HEK293 (cell line): ENCODE measurements around the gene FBXO9.

Source experiments
- CTCF ChIA-PET: fragments of 350-600 bp; formaldehyde crosslinking; extraction: SDS; loops from one replicate; lab custom pipeline; 2021; ENCODE audit warnings: antibody characterized with exemption; lab: Yijun Ruan, JAX
- POLR2A ChIA-PET: fragments of 300-600 bp; formaldehyde crosslinking; extraction: SDS; loops from one replicate; lab custom pipeline; 2020; ENCODE audit warnings: antibody characterized with exemption, inconsistent platforms; lab: Yijun Ruan, JAX
- H3K27ac ChIP-seq: fragments of 200-500 bp; sonication (Bioruptor generic); 2 replicates; pipeline ENCODE4 v1.5.1; 2014; ENCODE audit warnings: low read depth, low read length, control low read depth, inconsistent platforms; ENCODE audit errors: extremely low read depth
- H3K36me3 ChIP-seq, 2 experiments: fragments of 200-500 bp in 1 of 2; sonication (Bioruptor generic) in 1 of 2; 1 replicate in 1 of 2; 2 replicates in 1 of 2; pipeline ENCODE4 v1.5.1; 2014 to 2017; ENCODE audit warnings: inconsistent platforms in 2 of 2, low read length in 2 of 2; ENCODE audit not compliant: control insufficient read depth in 2 of 2, insufficient read depth in 1 of 2
- H3K4me1 ChIP-seq: fragments of 200-500 bp; sonication (Bioruptor generic); 2 replicates; pipeline ENCODE4 v1.5.1; 2014; ENCODE audit warnings: mild to moderate bottlenecking, low read length, inconsistent platforms; ENCODE audit not compliant: control insufficient read depth, insufficient read depth
- H3K4me3 ChIP-seq: 2 replicates; pipeline ENCODE4 v1.5.1; 2011; ENCODE audit warnings: low read depth, mild to moderate bottlenecking, control low read depth, low read length, moderate library complexity
- H3K9me3 ChIP-seq: fragments of 200-500 bp; sonication (Bioruptor generic); 2 replicates; pipeline ENCODE4 v1.5.1; 2014; ENCODE audit warnings: low read depth, low read length, inconsistent platforms; ENCODE audit not compliant: control insufficient read depth, insufficient read depth
- BCL11B ChIP-seq: fragments of 450-650 bp; formaldehyde crosslinking; IDR thresholded peaks from 2 replicates; pipeline ENCODE4 v1.5.1; 2016; ENCODE audit warnings: low read depth, missing biosample characterization, missing genetic modification characterization
- EGR2 ChIP-seq: fragments of 450-650 bp; formaldehyde crosslinking; IDR thresholded peaks from 2 replicates; pipeline ENCODE4 v1.5.1; 2016; ENCODE audit warnings: low read depth, missing biosample characterization, missing genetic modification characterization
- GLI2 ChIP-seq: fragments of 450-650 bp; formaldehyde crosslinking; IDR thresholded peaks from 2 replicates; pipeline ENCODE4; 2017; ENCODE audit warnings: missing biosample characterization, missing genetic modification characterization, low read depth, borderline replicate concordance
- KLF8 ChIP-seq: fragments of 450-650 bp; formaldehyde crosslinking; IDR thresholded peaks from 2 replicates; pipeline ENCODE4 v1.5.1; 2016; ENCODE audit warnings: missing biosample characterization, missing genetic modification characterization
- OVOL3 ChIP-seq: fragments of 450-650 bp; formaldehyde crosslinking; IDR thresholded peaks from 2 replicates; pipeline ENCODE4 v1.5.1; 2016; ENCODE audit warnings: missing biosample characterization, missing genetic modification characterization
- PRDM1 ChIP-seq: fragments of 450-650 bp; formaldehyde crosslinking; IDR thresholded peaks from 2 replicates; pipeline ENCODE4; 2016; ENCODE audit warnings: missing biosample characterization, missing genetic modification characterization
- RBAK ChIP-seq: fragments of 450-650 bp; formaldehyde crosslinking; IDR thresholded peaks from 2 replicates; pipeline ENCODE4 v1.5.1; 2016; ENCODE audit warnings: missing biosample characterization, missing genetic modification characterization
- SP3 ChIP-seq: fragments of 450-650 bp; formaldehyde crosslinking; IDR thresholded peaks from 2 replicates; pipeline ENCODE4 v1.5.1; 2016; ENCODE audit warnings: missing biosample characterization, missing genetic modification characterization
- ZFHX2 ChIP-seq: fragments of 450-650 bp; formaldehyde crosslinking; conservative IDR thresholded peaks from 2 replicates; pipeline ENCODE4 v1.5.1; 2016; ENCODE audit warnings: missing biosample characterization, missing genetic modification characterization
- ZNF132 ChIP-seq: fragments of 450-650 bp; formaldehyde crosslinking; IDR thresholded peaks from 2 replicates; pipeline ENCODE4 v1.5.1; 2017; ENCODE audit warnings: missing biosample characterization, missing genetic modification characterization, borderline replicate concordance
- ZNF23 ChIP-seq: fragments of 450-650 bp; formaldehyde crosslinking; IDR thresholded peaks from 2 replicates; pipeline ENCODE4 v1.5.1; 2016; ENCODE audit warnings: missing biosample characterization, missing genetic modification characterization, borderline replicate concordance
- ZNF433 ChIP-seq: fragments of 450-650 bp; formaldehyde crosslinking; IDR thresholded peaks from 2 replicates; pipeline ENCODE4 v1.5.1; 2016; ENCODE audit warnings: missing biosample characterization, missing genetic modification characterization, low read depth
- ZNF473 ChIP-seq: fragments of 450-650 bp; formaldehyde crosslinking; IDR thresholded peaks from 2 replicates; pipeline ENCODE4 v1.5.1; 2017; ENCODE audit warnings: missing biosample characterization, missing genetic modification characterization
- ZNF501 ChIP-seq: fragments of 450-650 bp; formaldehyde crosslinking; IDR thresholded peaks from 2 replicates; pipeline ENCODE4 v1.5.1; 2016; ENCODE audit warnings: missing biosample characterization, missing genetic modification characterization
- ZNF544 ChIP-seq: fragments of 450-650 bp; formaldehyde crosslinking; IDR thresholded peaks from 2 replicates; pipeline ENCODE4 v1.5.0; 2017; ENCODE audit warnings: missing biosample characterization, missing genetic modification characterization
- ZNF623 ChIP-seq: fragments of 450-650 bp; formaldehyde crosslinking; IDR thresholded peaks from 2 replicates; pipeline ENCODE4 v1.5.1; 2016; ENCODE audit warnings: missing biosample characterization, missing genetic modification characterization
- ZNF626 ChIP-seq: fragments of 450-650 bp; sonication (Bioruptor Pico); formaldehyde crosslinking; IDR thresholded peaks from 2 replicates; pipeline ENCODE4 v1.5.1; 2018; ENCODE audit warnings: missing biosample characterization, missing genetic modification characterization, inconsistent platforms
- ZNF654 ChIP-seq: fragments of 450-650 bp; formaldehyde crosslinking; IDR thresholded peaks from 2 replicates; pipeline ENCODE4 v1.5.1; 2016; ENCODE audit warnings: low read depth, missing biosample characterization, missing genetic modification characterization
- ZNF830 ChIP-seq: fragments of 450-650 bp; IDR thresholded peaks from 2 replicates; pipeline ENCODE4 v1.5.0; 2018; ENCODE audit warnings: missing biosample characterization, missing genetic modification characterization, low read depth, mild to moderate bottlenecking, moderate library complexity
- TF ChIP-seq, protein P1 (sequence below): fragments of 450-650 bp; formaldehyde crosslinking; IDR thresholded peaks from 2 replicates; pipeline ENCODE4 v1.5.1; 2016; ENCODE audit warnings: missing biosample characterization, missing genetic modification characterization
- TF ChIP-seq, protein P2 (sequence below): fragments of 450-650 bp; formaldehyde crosslinking; IDR thresholded peaks from 2 replicates; pipeline ENCODE4 v1.5.1; 2016; ENCODE audit warnings: missing biosample characterization, missing genetic modification characterization
- TF ChIP-seq, protein P3 (sequence below): fragments of 450-650 bp; formaldehyde crosslinking; IDR thresholded peaks from 2 replicates; pipeline ENCODE4 v1.5.1; 2016; ENCODE audit warnings: missing biosample characterization, missing genetic modification characterization, low read depth
- TF ChIP-seq, protein P4 (sequence below): fragments of 450-650 bp; formaldehyde crosslinking; IDR thresholded peaks from 2 replicates; pipeline ENCODE4 v1.5.1; 2017; ENCODE audit warnings: missing biosample characterization, missing genetic modification characterization
- TF ChIP-seq, protein P5 (sequence below): fragments of 450-650 bp; formaldehyde crosslinking; IDR thresholded peaks from 2 replicates; pipeline ENCODE4 v1.5.1; 2016; ENCODE audit warnings: missing biosample characterization, missing genetic modification characterization
- TF ChIP-seq, protein P6 (sequence below): fragments of 450-650 bp; formaldehyde crosslinking; IDR thresholded peaks from 2 replicates; pipeline ENCODE4 v1.5.1; 2016; ENCODE audit warnings: missing biosample characterization, missing genetic modification characterization, borderline replicate concordance

The FBXO9 gene

DNA sequence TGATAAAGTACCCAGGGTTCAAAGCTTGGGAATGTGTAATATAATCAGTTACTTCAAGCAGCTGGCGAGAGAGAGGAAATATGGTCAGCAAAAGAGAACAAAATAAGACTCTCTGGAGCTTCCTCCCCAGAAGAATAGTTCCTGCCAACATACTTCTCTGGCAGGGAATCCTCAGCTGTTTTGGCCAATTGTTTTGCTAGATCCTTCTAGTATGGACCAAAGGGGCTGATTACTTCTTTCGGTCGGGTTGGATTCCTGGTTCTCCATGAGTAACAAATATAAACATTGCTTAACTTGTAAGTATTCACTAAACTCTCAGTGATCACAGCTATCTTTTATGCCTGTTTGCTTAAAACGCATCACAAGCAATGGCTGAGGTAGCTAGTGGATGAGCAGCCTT, 31.4 kb upstream of the FBXO9 start:
- POLR2A ChIA-PET = interaction anchor here (1.1 kb wide), 1 partner anchor 9 kb away, joined by 3 read pairs; no protein-coding TSS in a partner anchor

DNA sequence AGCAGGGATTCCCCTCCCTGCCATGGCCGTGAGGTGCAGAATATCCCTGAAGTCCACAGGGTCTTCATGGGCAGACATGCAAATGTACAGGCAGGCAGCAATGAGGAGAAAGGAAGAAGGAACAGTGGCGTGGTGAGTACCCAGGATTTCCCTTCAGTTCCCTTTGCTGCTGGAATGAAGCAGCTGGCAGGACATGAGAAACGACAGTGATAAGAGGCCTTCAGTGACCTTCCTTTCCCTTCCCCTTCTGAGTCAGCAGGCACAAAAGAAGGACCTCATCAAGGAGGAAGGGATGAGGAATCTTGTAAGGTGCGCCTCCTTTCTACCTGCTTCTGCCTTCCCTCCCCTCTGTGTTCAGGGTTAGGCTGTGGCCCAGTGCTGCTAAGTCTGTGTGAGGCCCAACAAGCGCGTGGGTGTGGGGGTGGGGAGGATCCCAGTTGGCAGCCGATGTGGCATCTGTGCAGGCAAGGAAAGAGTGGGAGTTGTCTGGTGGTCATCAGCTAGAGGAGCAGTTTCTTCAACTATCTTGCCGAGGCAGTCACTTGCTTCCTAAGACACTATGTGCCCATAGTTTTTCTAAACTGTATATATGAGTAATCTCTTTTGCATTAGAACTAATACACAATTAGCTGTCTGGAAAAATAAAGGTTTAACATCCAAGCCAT, 29.5 kb upstream of the FBXO9 start:
- ChIA-PET CTCF (no interaction called here), POLR2A (no interaction called here)
- H3K4me1 ChIP-seq = no peaks in the 10 kb centered on the region
- H3K9me3 ChIP-seq = no peaks in the 10 kb centered on the region
- H3K27ac ChIP-seq = no peak overlapping the region
- no peak overlapping the region for H3K4me3 ChIP-seq
- H3K36me3 ChIP-seq = peaks cover 9 to 49% of the 10 kb centered on the region in 2 experiments
- TF ChIP-seq, protein P1, sequence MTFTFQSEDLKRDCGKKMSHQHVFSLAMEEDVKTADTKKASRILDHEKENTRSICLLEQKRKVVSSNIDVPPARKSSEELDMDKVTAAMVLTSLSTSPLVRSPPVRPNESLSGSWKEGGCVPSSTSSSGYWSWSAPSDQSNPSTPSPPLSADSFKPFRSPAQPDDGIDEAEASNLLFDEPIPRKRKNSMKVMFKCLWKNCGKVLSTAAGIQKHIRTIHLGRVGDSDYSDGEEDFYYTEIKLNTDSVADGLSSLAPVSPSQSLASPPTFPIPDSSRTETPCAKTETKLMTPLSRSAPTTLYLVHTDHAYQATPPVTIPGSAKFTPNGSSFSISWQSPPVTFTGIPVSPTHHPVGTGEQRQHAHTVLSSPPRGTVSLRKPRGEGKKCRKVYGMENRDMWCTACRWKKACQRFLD = no peak
- TF ChIP-seq, protein P2, sequence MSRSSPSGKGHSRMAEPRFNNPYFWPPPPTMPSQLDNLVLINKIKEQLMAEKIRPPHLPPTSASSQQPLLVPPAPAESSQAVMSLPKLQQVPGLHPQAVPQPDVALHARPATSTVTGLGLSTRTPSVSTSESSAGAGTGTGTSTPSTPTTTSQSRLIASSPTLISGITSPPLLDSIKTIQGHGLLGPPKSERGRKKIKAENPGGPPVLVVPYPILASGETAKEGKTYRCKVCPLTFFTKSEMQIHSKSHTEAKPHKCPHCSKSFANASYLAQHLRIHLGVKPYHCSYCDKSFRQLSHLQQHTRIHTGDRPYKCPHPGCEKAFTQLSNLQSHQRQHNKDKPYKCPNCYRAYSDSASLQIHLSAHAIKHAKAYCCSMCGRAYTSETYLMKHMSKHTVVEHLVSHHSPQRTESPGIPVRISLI (tag by site-specific recombination) = no peak
- no peak for TF ChIP-seq OVOL3
- TF ChIP-seq EGR2 (tag by site-specific recombination) = peak; percentile 70
- TF ChIP-seq, protein P3, sequence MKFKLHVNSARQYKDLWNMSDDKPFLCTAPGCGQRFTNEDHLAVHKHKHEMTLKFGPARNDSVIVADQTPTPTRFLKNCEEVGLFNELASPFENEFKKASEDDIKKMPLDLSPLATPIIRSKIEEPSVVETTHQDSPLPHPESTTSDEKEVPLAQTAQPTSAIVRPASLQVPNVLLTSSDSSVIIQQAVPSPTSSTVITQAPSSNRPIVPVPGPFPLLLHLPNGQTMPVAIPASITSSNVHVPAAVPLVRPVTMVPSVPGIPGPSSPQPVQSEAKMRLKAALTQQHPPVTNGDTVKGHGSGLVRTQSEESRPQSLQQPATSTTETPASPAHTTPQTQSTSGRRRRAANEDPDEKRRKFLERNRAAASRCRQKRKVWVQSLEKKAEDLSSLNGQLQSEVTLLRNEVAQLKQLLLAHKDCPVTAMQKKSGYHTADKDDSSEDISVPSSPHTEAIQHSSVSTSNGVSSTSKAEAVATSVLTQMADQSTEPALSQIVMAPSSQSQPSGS (tag by site-specific recombination) = no peak
- peak; percentile 78 for TF ChIP-seq ZFHX2 (tag by site-specific recombination)

More for the DNA sequence above, 31.4 kb upstream of the FBXO9 start:
- TF ChIP-seq SP3 (no peak), ZNF501 (tag by site-specific recombination) (no peak), GLI2 (tag by site-specific recombination) (no peak), ZNF433 (tag by site-specific recombination) (no peak), ZNF626 (tag by site-specific recombination) (no peak), ZNF654 (tag by site-specific recombination) (no peak), ZNF830 (no peak), RBAK (tag by site-specific recombination) (no peak), ZNF23 (no peak), ZNF623 (tag by site-specific recombination) (no peak), KLF8 (no peak), ZNF544 (tag by site-specific recombination) (no peak), ZNF473 (tag by site-specific recombination) (no peak), BCL11B (tag by site-specific recombination) (no peak), PRDM1 (tag by site-specific recombination) (no peak), ZNF132 (tag by site-specific recombination) (no peak)
- TF ChIP-seq, protein P4, sequence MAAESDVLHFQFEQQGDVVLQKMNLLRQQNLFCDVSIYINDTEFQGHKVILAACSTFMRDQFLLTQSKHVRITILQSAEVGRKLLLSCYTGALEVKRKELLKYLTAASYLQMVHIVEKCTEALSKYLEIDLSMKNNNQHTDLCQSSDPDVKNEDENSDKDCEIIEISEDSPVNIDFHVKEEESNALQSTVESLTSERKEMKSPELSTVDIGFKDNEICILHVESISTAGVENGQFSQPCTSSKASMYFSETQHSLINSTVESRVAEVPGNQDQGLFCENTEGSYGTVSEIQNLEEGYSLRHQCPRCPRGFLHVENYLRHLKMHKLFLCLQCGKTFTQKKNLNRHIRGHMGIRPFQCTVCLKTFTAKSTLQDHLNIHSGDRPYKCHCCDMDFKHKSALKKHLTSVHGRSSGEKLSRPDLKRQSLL = no peak
- TF ChIP-seq, protein P3 (tag by site-specific recombination) = no peak
- TF ChIP-seq, protein P5, sequence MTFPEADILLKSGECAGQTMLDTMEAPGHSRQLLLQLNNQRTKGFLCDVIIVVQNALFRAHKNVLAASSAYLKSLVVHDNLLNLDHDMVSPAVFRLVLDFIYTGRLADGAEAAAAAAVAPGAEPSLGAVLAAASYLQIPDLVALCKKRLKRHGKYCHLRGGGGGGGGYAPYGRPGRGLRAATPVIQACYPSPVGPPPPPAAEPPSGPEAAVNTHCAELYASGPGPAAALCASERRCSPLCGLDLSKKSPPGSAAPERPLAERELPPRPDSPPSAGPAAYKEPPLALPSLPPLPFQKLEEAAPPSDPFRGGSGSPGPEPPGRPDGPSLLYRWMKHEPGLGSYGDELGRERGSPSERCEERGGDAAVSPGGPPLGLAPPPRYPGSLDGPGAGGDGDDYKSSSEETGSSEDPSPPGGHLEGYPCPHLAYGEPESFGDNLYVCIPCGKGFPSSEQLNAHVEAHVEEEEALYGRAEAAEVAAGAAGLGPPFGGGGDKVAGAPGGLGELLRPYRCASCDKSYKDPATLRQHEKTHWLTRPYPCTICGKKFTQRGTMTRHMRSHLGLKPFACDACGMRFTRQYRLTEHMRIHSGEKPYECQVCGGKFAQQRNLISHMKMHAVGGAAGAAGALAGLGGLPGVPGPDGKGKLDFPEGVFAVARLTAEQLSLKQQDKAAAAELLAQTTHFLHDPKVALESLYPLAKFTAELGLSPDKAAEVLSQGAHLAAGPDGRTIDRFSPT = no peak
- TF ChIP-seq, protein P6, sequence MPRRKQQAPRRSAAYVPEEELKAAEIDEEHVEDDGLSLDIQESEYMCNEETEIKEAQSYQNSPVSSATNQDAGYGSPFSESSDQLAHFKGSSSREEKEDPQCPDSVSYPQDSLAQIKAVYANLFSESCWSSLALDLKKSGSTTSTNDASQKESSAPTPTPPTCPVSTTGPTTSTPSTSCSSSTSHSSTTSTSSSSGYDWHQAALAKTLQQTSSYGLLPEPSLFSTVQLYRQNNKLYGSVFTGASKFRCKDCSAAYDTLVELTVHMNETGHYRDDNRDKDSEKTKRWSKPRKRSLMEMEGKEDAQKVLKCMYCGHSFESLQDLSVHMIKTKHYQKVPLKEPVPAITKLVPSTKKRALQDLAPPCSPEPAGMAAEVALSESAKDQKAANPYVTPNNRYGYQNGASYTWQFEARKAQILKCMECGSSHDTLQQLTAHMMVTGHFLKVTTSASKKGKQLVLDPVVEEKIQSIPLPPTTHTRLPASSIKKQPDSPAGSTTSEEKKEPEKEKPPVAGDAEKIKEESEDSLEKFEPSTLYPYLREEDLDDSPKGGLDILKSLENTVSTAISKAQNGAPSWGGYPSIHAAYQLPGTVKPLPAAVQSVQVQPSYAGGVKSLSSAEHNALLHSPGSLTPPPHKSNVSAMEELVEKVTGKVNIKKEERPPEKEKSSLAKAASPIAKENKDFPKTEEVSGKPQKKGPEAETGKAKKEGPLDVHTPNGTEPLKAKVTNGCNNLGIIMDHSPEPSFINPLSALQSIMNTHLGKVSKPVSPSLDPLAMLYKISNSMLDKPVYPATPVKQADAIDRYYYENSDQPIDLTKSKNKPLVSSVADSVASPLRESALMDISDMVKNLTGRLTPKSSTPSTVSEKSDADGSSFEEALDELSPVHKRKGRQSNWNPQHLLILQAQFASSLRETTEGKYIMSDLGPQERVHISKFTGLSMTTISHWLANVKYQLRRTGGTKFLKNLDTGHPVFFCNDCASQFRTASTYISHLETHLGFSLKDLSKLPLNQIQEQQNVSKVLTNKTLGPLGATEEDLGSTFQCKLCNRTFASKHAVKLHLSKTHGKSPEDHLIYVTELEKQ (tag by site-specific recombination) = no peak
- Histone ChIP-seq H3K36me3 (peaks cover 5 to 46% of the 10 kb centered on the region in 2 experiments; a peak in 2 of 3 replicates), H3K27ac (no peak overlapping the region), H3K4me1 (no peaks in the 10 kb centered on the region), H3K4me3 (no peak overlapping the region), H3K9me3 (no peaks in the 10 kb centered on the region)
- CTCF ChIA-PET = interaction anchor here (0.5 kb wide), 1 partner anchor 157 kb away, joined by 4 read pairs; no protein-coding TSS in a partner anchor
